Endothelial cell of umbilical vein (primary cell): ENCODE results near the gene THAP3. TPM values are rescaled to one million over a fixed set of nuclear protein-coding genes. Genes with fewer than 3 reads are reported as not detected.
"Not testable (repeated sequence)": the region's sequence is repeated elsewhere in the genome, so short reads cannot be mapped to it uniquely, and the experiment has no call there.

Experiments
- BruUV-seq: library from RNA; stranded (reverse); fragments of 400-500 nt; replicated peaks from 2 replicates; lab custom pipeline; 2021; lab: Mats Ljungman, UMichigan
- CTCF ChIA-PET: fragments of 300-600, 350-600 bp; sonication (Branson Sonifier 250); formaldehyde crosslinking; loops from one replicate; lab custom pipeline; 2021; ENCODE audit warnings: antibody characterized with exemption, inconsistent platforms; lab: Charles Lee
- POLR2A ChIA-PET: fragments of 300-600, 350-600 bp; sonication (Branson Sonifier 250); formaldehyde crosslinking; loops from one replicate; lab custom pipeline; 2021; ENCODE audit warnings: antibody characterized with exemption, inconsistent platforms; lab: Charles Lee
- DNase-seq: peaks from one replicate; pipeline ENCODE4 v3.0.0-alpha.2; 2011; ENCODE audit warnings: low read depth, low spot score
- FAIRE-seq: peaks from 2 replicates; lab custom pipeline; 2011; peaks lifted over from hg19 to GRCh38; lab: Jason Lieb, UNC
- H2AFZ ChIP-seq: 2 replicates; pipeline ENCODE4 v1.6.0; 2012; ENCODE audit warnings: low read depth, low read length, control low read depth, inconsistent platforms
- H3K27ac ChIP-seq: 2 replicates; pipeline ENCODE4 v1.5.1; 2011; ENCODE audit warnings: low read depth, mild to moderate bottlenecking, control low read depth, low read length, moderate library complexity; ENCODE audit not compliant: insufficient read depth
- H3K27me3 ChIP-seq, 2 experiments: 2 replicates each; pipeline versions ENCODE4 v1.6.0 to v1.6.1; 2011; ENCODE audit warnings: low read length in 2 of 2, mixed read lengths in 1 of 2; ENCODE audit not compliant: control insufficient read depth in 2 of 2, insufficient read depth in 2 of 2
- H3K36me3 ChIP-seq, 2 experiments: 2 replicates in 1 of 2; 3 replicates in 1 of 2; pipeline ENCODE4 v1.5.1; 2011; ENCODE audit warnings: low read length in 2 of 2, mild to moderate bottlenecking in 1 of 2, moderate library complexity in 1 of 2; ENCODE audit not compliant: control insufficient read depth in 2 of 2, insufficient read depth in 2 of 2; ENCODE audit errors: extremely low read depth in 1 of 2
- H3K4me1 ChIP-seq: 3 replicates; pipeline ENCODE4 v1.5.1; 2011; ENCODE audit warnings: mild to moderate bottlenecking, low read length; ENCODE audit not compliant: control insufficient read depth, insufficient read depth; ENCODE audit errors: extremely low read depth
- H3K4me2 ChIP-seq: 2 replicates; pipeline ENCODE4 v1.6.1; 2011; ENCODE audit warnings: low read length, control low read depth, mixed read lengths; ENCODE audit not compliant: insufficient read depth
- H3K4me3 ChIP-seq, 3 experiments: fragments of 200-600 bp in 1 of 3; sonication (generic), shearing (Covaris generic) in 1 of 3; replicated peaks in 1 of 3; 2 replicates each; pipeline ENCODE4 v1.5.1; 2011 to 2016; ENCODE audit warnings: control low read depth in 3 of 3, low read length in 3 of 3, mild to moderate bottlenecking in 2 of 3, inconsistent platforms in 1 of 3, low read depth in 1 of 3, moderate library complexity in 1 of 3; ENCODE audit not compliant: insufficient read depth in 1 of 3
- H3K79me2 ChIP-seq: 2 replicates; pipeline ENCODE4 v1.6.0; 2012; ENCODE audit warnings: low read length, inconsistent platforms; ENCODE audit not compliant: control insufficient read depth, insufficient read depth
- H3K9ac ChIP-seq: replicated peaks from 2 replicates; pipeline ENCODE3; 2011; ENCODE audit warnings: low read length, control low read depth; ENCODE audit not compliant: insufficient read depth; ENCODE audit errors: extremely low read depth
- H3K9me1 ChIP-seq: replicated peaks from 3 replicates; pipeline ENCODE4 v1.6.0; 2011; ENCODE audit warnings: mild to moderate bottlenecking, low read length; ENCODE audit not compliant: control insufficient read depth, insufficient read depth; ENCODE audit errors: extremely low read depth
- H3K9me3 ChIP-seq: replicated peaks from 2 replicates; pipeline ENCODE4 v1.5.1; 2012; ENCODE audit warnings: low read length, inconsistent platforms; ENCODE audit not compliant: control insufficient read depth, insufficient read depth
- H4K20me1 ChIP-seq: replicated peaks from 2 replicates; pipeline ENCODE3; 2011; ENCODE audit warnings: mild to moderate bottlenecking, low read length; ENCODE audit not compliant: control insufficient read depth, insufficient read depth; ENCODE audit errors: extremely low read depth
- EZH2 ChIP-seq: IDR thresholded peaks from 2 replicates; pipeline ENCODE4 v1.6.1; 2012; ENCODE audit warnings: borderline replicate concordance, low read depth, mild to moderate bottlenecking, moderate library complexity, low read length, inconsistent platforms; ENCODE audit not compliant: severe bottlenecking
- FOS ChIP-seq: IDR thresholded peaks from 2 replicates; pipeline ENCODE4 v1.6.1; 2011; ENCODE audit warnings: mild to moderate bottlenecking, low read length, moderate library complexity, borderline replicate concordance; ENCODE audit not compliant: insufficient read depth
- GATA2 ChIP-seq: IDR thresholded peaks from 2 replicates; pipeline ENCODE4 v1.7.0; 2011; ENCODE audit warnings: low read depth, mild to moderate bottlenecking, moderate library complexity, mixed read lengths, low read length; ENCODE audit not compliant: insufficient read length, insufficient read depth
- JUN ChIP-seq: IDR thresholded peaks from 2 replicates; pipeline ENCODE4 v1.6.1; 2011; ENCODE audit warnings: borderline replicate concordance, low read depth; ENCODE audit not compliant: insufficient read length, insufficient read depth
- MYC ChIP-seq: IDR thresholded peaks from one replicate; pipeline ENCODE4 v1.6.1; 2011; ENCODE audit warnings: mild to moderate bottlenecking, low read depth, low read length
- POLR2A ChIP-seq: IDR thresholded peaks from 2 replicates; pipeline ENCODE4 v1.6.1; 2012; ENCODE audit warnings: low read depth, mild to moderate bottlenecking, control low read depth, low read length
- POLR2AphosphoS5 ChIP-seq: IDR thresholded peaks from 2 replicates; pipeline ENCODE4 v1.6.1; 2012; ENCODE audit warnings: low read depth, mild to moderate bottlenecking, control low read depth, low read length, moderate library complexity; ENCODE audit not compliant: insufficient read depth
- dilution Hi-C: fragments of 300-500 bp; cut with MboI; formaldehyde crosslinking; loops from one replicate; pipeline ENCODE4 v1.15.0; 2019; ENCODE audit warnings: low sequenced_read_pairs; ENCODE audit not compliant: extremely low pct_ligation_motif_present
- intact Hi-C: fragments of 100-400 bp; cut with micrococcal nuclease; formaldehyde crosslinking; loops from one replicate; pipeline ENCODE4 v1.10.0; 2022
- polyA plus RNA-seq, 4 experiments: library from polyadenylated mRNA; depleted of rRNA in 3 of 4; stranded (reverse) in 3 of 4; unstranded in 1 of 4; fragments of >200 nt; gene quantifications; 2 replicates each; pipeline versions ENCODE4 v1.2.1 to v1.2.3, GENCODE V29; 2011 to 2012; ENCODE audit warnings: missing spikeins in 1 of 4
- total RNA-seq: library from RNA; stranded (reverse); gene quantifications from 2 replicates; pipeline ENCODE4 v1.2.3, GENCODE V29; 2021
- TF ChIP-seq, protein P1 (sequence below): IDR thresholded peaks from 2 replicates; pipeline ENCODE4 v1.6.1; 2011; ENCODE audit not compliant: insufficient read depth, insufficient read length
- TF ChIP-seq, protein P2 (sequence below), 2 donors: IDR thresholded peaks; 1 replicate in 1 of 2; 2 replicates in 1 of 2; pipeline ENCODE4 v1.5.1; 2011; ENCODE audit warnings: low read length in 2 of 2, mild to moderate bottlenecking in 2 of 2, moderate library complexity in 2 of 2, control low read depth in 1 of 2, inconsistent platforms in 1 of 2, low read depth in 1 of 2; ENCODE audit not compliant: insufficient read depth in 1 of 2; ENCODE audit errors: extremely low read depth in 1 of 2

THAP3 gene
- total and polyA plus RNA-seq, 2 donors (not counting 3 experiments of a cell fraction or from before 2014, with no cell fraction given), result 11.3 to 16.7 TPM

GRCh38 chr1:6599141-6599975 lies 25.3 kb upstream of the THAP3 start:
- Histone ChIP-seq H3K9ac (no peak overlapping the region), H3K27me3 (no peaks in the 10 kb centered on the region), H3K79me2 (peaks cover 58% of the 10 kb centered on the region), H3K4me3 (no peak overlapping the region), H4K20me1 (no peaks in the 10 kb centered on the region), H3K9me3 (no peaks in the 10 kb centered on the region), H3K36me3 (peaks cover 6 to 27% of the 10 kb centered on the region in 2 experiments), H3K9me1 (no peaks in the 10 kb centered on the region), H3K27ac (no peak overlapping the region), H3K4me2 (no peak overlapping the region), H2AFZ (no peak overlapping the region), H3K4me1 (peaks cover 19% of the 10 kb centered on the region)
- no TSS peak for BruUV-seq
- FAIRE-seq (no peak), DNase-seq (no peak)
- dilution Hi-C loops, result no loop called here
- intact Hi-C loops, result no loop called here
- POLR2A ChIA-PET, result interaction anchor here (1.1 to 1.4 kb wide), 2 partner anchors 10 to 19 kb away, joined by 4 to 6 read pairs; partner anchors contain the start of gene ZBTB48
- CTCF ChIA-PET, result interaction anchor here (1.3 to 2.9 kb wide), 7 partner anchors 17 to 113 kb away, joined by 3 to 12 read pairs (median 4); partner anchors contain the start of genes NOL9, TAS1R1 and ZBTB48
- no peak for TF ChIP-seq MYC
- TF ChIP-seq POLR2AphosphoS5, result no peak
- no peak for TF ChIP-seq POLR2A
- TF ChIP-seq GATA2, result no peak
- TF ChIP-seq, protein P1, sequence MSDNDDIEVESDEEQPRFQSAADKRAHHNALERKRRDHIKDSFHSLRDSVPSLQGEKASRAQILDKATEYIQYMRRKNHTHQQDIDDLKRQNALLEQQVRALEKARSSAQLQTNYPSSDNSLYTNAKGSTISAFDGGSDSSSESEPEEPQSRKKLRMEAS, result no peak
- no peak for TF ChIP-seq FOS
- TF ChIP-seq, protein P2, sequence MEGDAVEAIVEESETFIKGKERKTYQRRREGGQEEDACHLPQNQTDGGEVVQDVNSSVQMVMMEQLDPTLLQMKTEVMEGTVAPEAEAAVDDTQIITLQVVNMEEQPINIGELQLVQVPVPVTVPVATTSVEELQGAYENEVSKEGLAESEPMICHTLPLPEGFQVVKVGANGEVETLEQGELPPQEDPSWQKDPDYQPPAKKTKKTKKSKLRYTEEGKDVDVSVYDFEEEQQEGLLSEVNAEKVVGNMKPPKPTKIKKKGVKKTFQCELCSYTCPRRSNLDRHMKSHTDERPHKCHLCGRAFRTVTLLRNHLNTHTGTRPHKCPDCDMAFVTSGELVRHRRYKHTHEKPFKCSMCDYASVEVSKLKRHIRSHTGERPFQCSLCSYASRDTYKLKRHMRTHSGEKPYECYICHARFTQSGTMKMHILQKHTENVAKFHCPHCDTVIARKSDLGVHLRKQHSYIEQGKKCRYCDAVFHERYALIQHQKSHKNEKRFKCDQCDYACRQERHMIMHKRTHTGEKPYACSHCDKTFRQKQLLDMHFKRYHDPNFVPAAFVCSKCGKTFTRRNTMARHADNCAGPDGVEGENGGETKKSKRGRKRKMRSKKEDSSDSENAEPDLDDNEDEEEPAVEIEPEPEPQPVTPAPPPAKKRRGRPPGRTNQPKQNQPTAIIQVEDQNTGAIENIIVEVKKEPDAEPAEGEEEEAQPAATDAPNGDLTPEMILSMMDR (IDR thresholded peaks at IDR 0.05; ENCODE audit: extremely low read depth in 1 of 2, insufficient read depth in 1 of 2, low read depth in 1 of 2, low read length in 2 of 2), result no peak
- no peak for TF ChIP-seq JUN
- no peak for TF ChIP-seq EZH2

- H3K27ac ChIP-seq, result peak overlapping the region; percentile 78
- FAIRE-seq, H2AFZ ChIP-seq, DNase-seq, H4K20me1 ChIP-seq, H3K9me3 ChIP-seq, dilution Hi-C loops, BruUV-seq, H3K27me3 ChIP-seq, H3K9me1 ChIP-seq, H3K4me3 ChIP-seq: not testable (repeated sequence)
- peaks cover 4 to 24% of the 10 kb centered on the region in 2 experiments for H3K36me3 ChIP-seq
- CTCF ChIA-PET, result interaction anchor here (0.8 to 2.9 kb wide), 10 partner anchors 16 to 114 kb away, joined by 3 to 12 read pairs (median 4); partner anchors contain the start of genes NOL9, TAS1R1, THAP3 and ZBTB48
- peak overlapping the region; percentile 87 for H3K4me2 ChIP-seq
- intact Hi-C loops, result loop anchor here (5.0 kb wide), 2 partner anchors 102 to 187 kb away; partner anchors contain the start of genes CAMTA1 and DNAJC11
- POLR2A ChIA-PET, result interaction anchor here (1.1 to 1.4 kb wide), 2 partner anchors 11 to 20 kb away, joined by 4 to 6 read pairs; partner anchors contain the start of gene ZBTB48
- H3K9ac ChIP-seq, result peak overlapping the region; percentile 73
- peaks cover 23% of the 10 kb centered on the region for H3K4me1 ChIP-seq
- peaks cover 58% of the 10 kb centered on the region for H3K79me2 ChIP-seq
Measured at GRCh38 chr1:6599991-6600390, 24.7 kb upstream of the THAP3 start.
